H9 (cell line): ENCODE results near the gene KCNN3. TPM values are rescaled to one million over a fixed set of nuclear protein-coding genes. Genes with fewer than 3 reads are reported as not detected.

ENCODE experiments used
- DNase-seq: peaks from one replicate; pipeline ENCODE4 v3.0.0-alpha.2; 2017
- H2AFZ ChIP-seq: one replicate; pipeline ENCODE4 v1.6.1; 2013; ENCODE audit warnings: mild to moderate bottlenecking, low read length, control low read depth, moderate library complexity
- H2AK5ac ChIP-seq: 2 replicates; pipeline ENCODE4 v1.6.1; 2013; ENCODE audit warnings: low read length, control low read depth, mixed read lengths; ENCODE audit not compliant: insufficient read length
- H2BK120ac ChIP-seq: one replicate; pipeline ENCODE4 v1.6.1; 2013; ENCODE audit warnings: low read depth, mild to moderate bottlenecking, low read length, control low read depth, inconsistent platforms; ENCODE audit not compliant: poor library complexity, severe bottlenecking
- H2BK12ac ChIP-seq: 2 replicates; pipeline ENCODE4 v1.6.1; 2013; ENCODE audit warnings: low read length, control low read depth, mixed read lengths, low read depth; ENCODE audit not compliant: insufficient read length
- H2BK15ac ChIP-seq: 2 replicates; pipeline ENCODE4 v1.6.1; 2013; ENCODE audit warnings: low read depth, low read length, control low read depth
- H2BK20ac ChIP-seq: one replicate; pipeline ENCODE4 v1.6.1; 2013; ENCODE audit warnings: low read depth, mild to moderate bottlenecking, low read length, control low read depth, inconsistent platforms; ENCODE audit not compliant: poor library complexity, severe bottlenecking
- H2BK5ac ChIP-seq: 2 replicates; pipeline ENCODE4 v1.6.1; 2013; ENCODE audit warnings: low read length, control low read depth, mixed read lengths; ENCODE audit not compliant: insufficient read length
- H3K14ac ChIP-seq: 2 replicates; pipeline ENCODE4 v1.6.1; 2013; ENCODE audit warnings: low read length, control low read depth; ENCODE audit not compliant: insufficient read depth
- H3K18ac ChIP-seq: 2 replicates; pipeline ENCODE4 v1.6.1; 2013; ENCODE audit warnings: low read depth, mild to moderate bottlenecking, mixed read lengths, low read length, control low read depth; ENCODE audit not compliant: insufficient read length
- H3K23ac ChIP-seq: 2 replicates; pipeline ENCODE4 v1.6.1; 2013; ENCODE audit warnings: low read length, control low read depth, mixed read lengths, low read depth; ENCODE audit not compliant: insufficient read length
- H3K23me2 ChIP-seq: 2 replicates; pipeline ENCODE4 v1.6.1; 2013; ENCODE audit warnings: low read depth, mild to moderate bottlenecking, mixed read lengths, low read length, control low read depth; ENCODE audit not compliant: insufficient read length, poor library complexity, severe bottlenecking
- H3K27ac ChIP-seq: 2 replicates; pipeline ENCODE4 v1.5.1; 2013; ENCODE audit warnings: low read length, control low read depth, mixed read lengths, low read depth; ENCODE audit not compliant: insufficient read length
- H3K27me3 ChIP-seq: 2 replicates; pipeline ENCODE4 v1.6.1; 2013; ENCODE audit warnings: low read length, control low read depth, inconsistent platforms; ENCODE audit not compliant: insufficient read depth
- H3K4ac ChIP-seq: 2 replicates; pipeline ENCODE4 v1.6.1; 2013; ENCODE audit warnings: low read depth, mild to moderate bottlenecking, control low read depth, inconsistent platforms, low read length, moderate library complexity
- H3K4me1 ChIP-seq: 2 replicates; pipeline ENCODE4 v1.6.1; 2013; ENCODE audit warnings: low read length, control low read depth, inconsistent platforms; ENCODE audit not compliant: insufficient read depth
- H3K4me2 ChIP-seq: 2 replicates; pipeline ENCODE4 v1.6.1; 2013; ENCODE audit warnings: low read length, control low read depth, mixed read lengths; ENCODE audit not compliant: insufficient read length, insufficient read depth
- H3K56ac ChIP-seq: 2 replicates; pipeline ENCODE4 v1.6.1; 2013; ENCODE audit warnings: low read depth, mild to moderate bottlenecking, mixed read lengths, low read length, control low read depth; ENCODE audit not compliant: insufficient read length
- H3K79me1 ChIP-seq: 2 replicates; pipeline ENCODE4 v1.6.1; 2013; ENCODE audit warnings: low read depth, mild to moderate bottlenecking, moderate library complexity, low read length, control low read depth, inconsistent platforms; ENCODE audit not compliant: insufficient read depth, poor library complexity, severe bottlenecking
- H3K79me2 ChIP-seq: 2 replicates; pipeline ENCODE4 v1.6.1; 2013; ENCODE audit warnings: low read length, control low read depth, inconsistent platforms; ENCODE audit not compliant: insufficient read depth
- H3K9ac ChIP-seq: 2 replicates; pipeline ENCODE4 v1.6.1; 2013; ENCODE audit warnings: low read length, control low read depth, mixed read lengths; ENCODE audit not compliant: insufficient read length; ENCODE audit errors: extremely low read depth
- H3K9me3 ChIP-seq: one replicate; pipeline ENCODE4 v1.6.1; 2013; ENCODE audit warnings: low read depth, low read length, inconsistent platforms; ENCODE audit not compliant: control insufficient read depth
- H3T11ph ChIP-seq: one replicate; pipeline ENCODE4 v1.6.1; 2013; ENCODE audit warnings: mild to moderate bottlenecking, low read length, control low read depth, inconsistent platforms
- H4K20me1 ChIP-seq: one replicate; pipeline ENCODE4 v1.6.1; 2013; ENCODE audit not compliant: control insufficient read depth, insufficient read length, insufficient read depth
- H4K5ac ChIP-seq: 2 replicates; pipeline ENCODE4 v1.6.1; 2013; ENCODE audit warnings: low read depth, mild to moderate bottlenecking, mixed read lengths, low read length, control low read depth; ENCODE audit not compliant: insufficient read length
- H4K8ac ChIP-seq: replicated peaks from 2 replicates; pipeline ENCODE4 v1.6.1; 2013; ENCODE audit warnings: low read length, control low read depth, mixed read lengths, low read depth; ENCODE audit not compliant: insufficient read length
- H4K91ac ChIP-seq: 2 replicates; pipeline ENCODE4 v1.6.1; 2013; ENCODE audit warnings: low read depth, mild to moderate bottlenecking, moderate library complexity, mixed read lengths, low read length, control low read depth; ENCODE audit not compliant: insufficient read length
- H3K27ac Mint-ChIP-seq, 3 experiments: 2 replicates in 2 of 3; 3 replicates in 1 of 3; pipeline ENCODE4 v1.8.0; 2020 to 2021; ENCODE audit warnings: mixed read lengths in 3 of 3, mild to moderate bottlenecking in 1 of 3, moderate library complexity in 1 of 3
- H3K27me3 Mint-ChIP-seq: 2 replicates; pipeline ENCODE4 v1.8.0; 2021; ENCODE audit warnings: low read depth, mild to moderate bottlenecking, moderate library complexity, mixed read lengths
- H3K36me3 Mint-ChIP-seq, 3 experiments: 2 replicates in 2 of 3; 3 replicates in 1 of 3; pipeline ENCODE4 v1.8.0; 2020 to 2021; ENCODE audit warnings: low read depth in 3 of 3, mixed read lengths in 3 of 3; ENCODE audit not compliant: insufficient read depth in 1 of 3
- H3K4me1 Mint-ChIP-seq, 2 experiments: 2 replicates each; pipeline ENCODE4 v1.8.0; 2020; ENCODE audit warnings: mixed read lengths in 2 of 2
- H3K4me3 Mint-ChIP-seq, 2 experiments: 2 replicates in 1 of 2; 3 replicates in 1 of 2; pipeline ENCODE4 v1.8.0; 2020 to 2021; ENCODE audit warnings: mild to moderate bottlenecking in 2 of 2, mixed read lengths in 2 of 2, moderate library complexity in 1 of 2
- H3K9me3 Mint-ChIP-seq, 2 experiments: 2 replicates in 1 of 2; 3 replicates in 1 of 2; pipeline ENCODE4 v1.8.0; 2020; ENCODE audit warnings: mild to moderate bottlenecking in 2 of 2, mixed read lengths in 2 of 2, moderate library complexity in 1 of 2
- WGBS: extraction: QIAGEN DNeasy Blood & Tissue Kit; methylation state at CpG from one replicate; pipeline ENCODE4 v1.1.7; 2013; ENCODE audit warnings: missing lambda C conversion rate, low lambda C conversion rate, mixed read lengths; ENCODE audit not compliant: insufficient read length; ENCODE audit errors: extremely low coverage; 5-methylcytosine and 5-hydroxymethylcytosine counted together
- total RNA-seq: library from RNA; stranded (reverse); gene quantifications from 2 replicates; pipeline ENCODE4 v1.2.1, GENCODE V29; 2021
- TF ChIP-seq, protein P1 (sequence below): fragments of 200-600 bp; sonication (generic); conservative IDR thresholded peaks from 3 replicates; pipeline ENCODE4 v1.8.0; 2021; ENCODE audit warnings: antibody characterized with exemption, mild to moderate bottlenecking

Gene KCNN3
- total RNA-seq, 1 experiment from 2014 or later, result 0.83 TPM

GRCh38 chr1:154860156-154860870 lies 9.8 kb downstream of the KCNN3 start:
- DNase-seq, result no peak
- Histone ChIP-seq H4K91ac (no peak overlapping the region), H2AFZ (no peak overlapping the region), H4K8ac (no peak overlapping the region), H3K23ac (no peak overlapping the region), H3K4me2 (no peak overlapping the region), H2BK5ac (no peak overlapping the region), H3K9me3 (no peaks in the 10 kb centered on the region), H3K23me2 (peaks cover 3% of the 10 kb centered on the region), H4K20me1 (no peaks in the 10 kb centered on the region), H3K79me1 (no peaks in the 10 kb centered on the region), H2BK20ac (no peak overlapping the region), H3K14ac (no peak overlapping the region; the same call in 1 of the 2 replicates), H4K5ac (no peak overlapping the region), H3K27ac (no peak overlapping the region), H3K79me2 (no peaks in the 10 kb centered on the region; the same call in 1 of the 2 replicates), H2BK120ac (no peak overlapping the region), H2BK15ac (no peak overlapping the region), H3K4ac (no peak overlapping the region), H3K4me1 (peaks cover 3% of the 10 kb centered on the region; the same call in 1 of the 2 replicates), H3K27me3 (no peaks in the 10 kb centered on the region), H3K18ac (no peak overlapping the region), H3K56ac (no peak overlapping the region), H3K9ac (no peak overlapping the region), H3T11ph (no peak overlapping the region), H2BK12ac (no peak overlapping the region), H2AK5ac (no peak overlapping the region)
- TF ChIP-seq, protein P1, sequence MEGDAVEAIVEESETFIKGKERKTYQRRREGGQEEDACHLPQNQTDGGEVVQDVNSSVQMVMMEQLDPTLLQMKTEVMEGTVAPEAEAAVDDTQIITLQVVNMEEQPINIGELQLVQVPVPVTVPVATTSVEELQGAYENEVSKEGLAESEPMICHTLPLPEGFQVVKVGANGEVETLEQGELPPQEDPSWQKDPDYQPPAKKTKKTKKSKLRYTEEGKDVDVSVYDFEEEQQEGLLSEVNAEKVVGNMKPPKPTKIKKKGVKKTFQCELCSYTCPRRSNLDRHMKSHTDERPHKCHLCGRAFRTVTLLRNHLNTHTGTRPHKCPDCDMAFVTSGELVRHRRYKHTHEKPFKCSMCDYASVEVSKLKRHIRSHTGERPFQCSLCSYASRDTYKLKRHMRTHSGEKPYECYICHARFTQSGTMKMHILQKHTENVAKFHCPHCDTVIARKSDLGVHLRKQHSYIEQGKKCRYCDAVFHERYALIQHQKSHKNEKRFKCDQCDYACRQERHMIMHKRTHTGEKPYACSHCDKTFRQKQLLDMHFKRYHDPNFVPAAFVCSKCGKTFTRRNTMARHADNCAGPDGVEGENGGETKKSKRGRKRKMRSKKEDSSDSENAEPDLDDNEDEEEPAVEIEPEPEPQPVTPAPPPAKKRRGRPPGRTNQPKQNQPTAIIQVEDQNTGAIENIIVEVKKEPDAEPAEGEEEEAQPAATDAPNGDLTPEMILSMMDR, result no peak
- H3K9me3 Mint-ChIP-seq, result no peaks in the 10 kb centered on the region
- H3K27me3 Mint-ChIP-seq, result peaks cover under 1% of the 10 kb centered on the region; the same call in 1 of the 2 replicates
- H3K4me1 Mint-ChIP-seq, result peaks cover 31 to 32% of the 10 kb centered on the region in 2 experiments
- H3K4me3 Mint-ChIP-seq, result no peak overlapping the region
- H3K27ac Mint-ChIP-seq, result peak overlapping the region; percentile 40 to 80 (median 42); a peak in 5 of 7 replicates
- no peaks in the 10 kb centered on the region for H3K36me3 Mint-ChIP-seq
- WGBS, result no CpG with 5 or more reads among the region's 12 CpGs
